H9 (cell line): ENCODE data around the gene TLK1. TPM values are rescaled to one million over a fixed set of nuclear protein-coding genes. Genes with fewer than 3 reads are reported as not detected.

Experiments used
- DNase-seq: peaks from one replicate; pipeline ENCODE4 v3.0.0-alpha.2; 2017
- H2AFZ ChIP-seq: one replicate; pipeline ENCODE4 v1.6.1; 2013; ENCODE audit warnings: mild to moderate bottlenecking, low read length, control low read depth, moderate library complexity
- H2AK5ac ChIP-seq: 2 replicates; pipeline ENCODE4 v1.6.1; 2013; ENCODE audit warnings: low read length, control low read depth, mixed read lengths; ENCODE audit not compliant: insufficient read length
- H2BK120ac ChIP-seq: one replicate; pipeline ENCODE4 v1.6.1; 2013; ENCODE audit warnings: low read depth, mild to moderate bottlenecking, low read length, control low read depth, inconsistent platforms; ENCODE audit not compliant: poor library complexity, severe bottlenecking
- H2BK12ac ChIP-seq: 2 replicates; pipeline ENCODE4 v1.6.1; 2013; ENCODE audit warnings: low read length, control low read depth, mixed read lengths, low read depth; ENCODE audit not compliant: insufficient read length
- H2BK15ac ChIP-seq: 2 replicates; pipeline ENCODE4 v1.6.1; 2013; ENCODE audit warnings: low read depth, low read length, control low read depth
- H2BK20ac ChIP-seq: one replicate; pipeline ENCODE4 v1.6.1; 2013; ENCODE audit warnings: low read depth, mild to moderate bottlenecking, low read length, control low read depth, inconsistent platforms; ENCODE audit not compliant: poor library complexity, severe bottlenecking
- H2BK5ac ChIP-seq: 2 replicates; pipeline ENCODE4 v1.6.1; 2013; ENCODE audit warnings: low read length, control low read depth, mixed read lengths; ENCODE audit not compliant: insufficient read length
- H3K14ac ChIP-seq: 2 replicates; pipeline ENCODE4 v1.6.1; 2013; ENCODE audit warnings: low read length, control low read depth; ENCODE audit not compliant: insufficient read depth
- H3K18ac ChIP-seq: 2 replicates; pipeline ENCODE4 v1.6.1; 2013; ENCODE audit warnings: low read depth, mild to moderate bottlenecking, mixed read lengths, low read length, control low read depth; ENCODE audit not compliant: insufficient read length
- H3K23ac ChIP-seq: 2 replicates; pipeline ENCODE4 v1.6.1; 2013; ENCODE audit warnings: low read length, control low read depth, mixed read lengths, low read depth; ENCODE audit not compliant: insufficient read length
- H3K23me2 ChIP-seq: 2 replicates; pipeline ENCODE4 v1.6.1; 2013; ENCODE audit warnings: low read depth, mild to moderate bottlenecking, mixed read lengths, low read length, control low read depth; ENCODE audit not compliant: insufficient read length, poor library complexity, severe bottlenecking
- H3K27ac ChIP-seq: 2 replicates; pipeline ENCODE4 v1.5.1; 2013; ENCODE audit warnings: low read length, control low read depth, mixed read lengths, low read depth; ENCODE audit not compliant: insufficient read length
- H3K27me3 ChIP-seq: 2 replicates; pipeline ENCODE4 v1.6.1; 2013; ENCODE audit warnings: low read length, control low read depth, inconsistent platforms; ENCODE audit not compliant: insufficient read depth
- H3K4ac ChIP-seq: 2 replicates; pipeline ENCODE4 v1.6.1; 2013; ENCODE audit warnings: low read depth, mild to moderate bottlenecking, control low read depth, inconsistent platforms, low read length, moderate library complexity
- H3K4me1 ChIP-seq: 2 replicates; pipeline ENCODE4 v1.6.1; 2013; ENCODE audit warnings: low read length, control low read depth, inconsistent platforms; ENCODE audit not compliant: insufficient read depth
- H3K4me2 ChIP-seq: 2 replicates; pipeline ENCODE4 v1.6.1; 2013; ENCODE audit warnings: low read length, control low read depth, mixed read lengths; ENCODE audit not compliant: insufficient read length, insufficient read depth
- H3K56ac ChIP-seq: 2 replicates; pipeline ENCODE4 v1.6.1; 2013; ENCODE audit warnings: low read depth, mild to moderate bottlenecking, mixed read lengths, low read length, control low read depth; ENCODE audit not compliant: insufficient read length
- H3K79me1 ChIP-seq: 2 replicates; pipeline ENCODE4 v1.6.1; 2013; ENCODE audit warnings: low read depth, mild to moderate bottlenecking, moderate library complexity, low read length, control low read depth, inconsistent platforms; ENCODE audit not compliant: insufficient read depth, poor library complexity, severe bottlenecking
- H3K79me2 ChIP-seq: 2 replicates; pipeline ENCODE4 v1.6.1; 2013; ENCODE audit warnings: low read length, control low read depth, inconsistent platforms; ENCODE audit not compliant: insufficient read depth
- H3K9ac ChIP-seq: 2 replicates; pipeline ENCODE4 v1.6.1; 2013; ENCODE audit warnings: low read length, control low read depth, mixed read lengths; ENCODE audit not compliant: insufficient read length; ENCODE audit errors: extremely low read depth
- H3K9me3 ChIP-seq: one replicate; pipeline ENCODE4 v1.6.1; 2013; ENCODE audit warnings: low read depth, low read length, inconsistent platforms; ENCODE audit not compliant: control insufficient read depth
- H3T11ph ChIP-seq: one replicate; pipeline ENCODE4 v1.6.1; 2013; ENCODE audit warnings: mild to moderate bottlenecking, low read length, control low read depth, inconsistent platforms
- H4K20me1 ChIP-seq: one replicate; pipeline ENCODE4 v1.6.1; 2013; ENCODE audit not compliant: control insufficient read depth, insufficient read length, insufficient read depth
- H4K5ac ChIP-seq: 2 replicates; pipeline ENCODE4 v1.6.1; 2013; ENCODE audit warnings: low read depth, mild to moderate bottlenecking, mixed read lengths, low read length, control low read depth; ENCODE audit not compliant: insufficient read length
- H4K8ac ChIP-seq: replicated peaks from 2 replicates; pipeline ENCODE4 v1.6.1; 2013; ENCODE audit warnings: low read length, control low read depth, mixed read lengths, low read depth; ENCODE audit not compliant: insufficient read length
- H4K91ac ChIP-seq: 2 replicates; pipeline ENCODE4 v1.6.1; 2013; ENCODE audit warnings: low read depth, mild to moderate bottlenecking, moderate library complexity, mixed read lengths, low read length, control low read depth; ENCODE audit not compliant: insufficient read length
- H3K27ac Mint-ChIP-seq, 3 experiments: 2 replicates in 2 of 3; 3 replicates in 1 of 3; pipeline ENCODE4 v1.8.0; 2020 to 2021; ENCODE audit warnings: mixed read lengths in 3 of 3, mild to moderate bottlenecking in 1 of 3, moderate library complexity in 1 of 3
- H3K27me3 Mint-ChIP-seq: 2 replicates; pipeline ENCODE4 v1.8.0; 2021; ENCODE audit warnings: low read depth, mild to moderate bottlenecking, moderate library complexity, mixed read lengths
- H3K36me3 Mint-ChIP-seq, 3 experiments: 2 replicates in 2 of 3; 3 replicates in 1 of 3; pipeline ENCODE4 v1.8.0; 2020 to 2021; ENCODE audit warnings: low read depth in 3 of 3, mixed read lengths in 3 of 3; ENCODE audit not compliant: insufficient read depth in 1 of 3
- H3K4me1 Mint-ChIP-seq, 2 experiments: 2 replicates each; pipeline ENCODE4 v1.8.0; 2020; ENCODE audit warnings: mixed read lengths in 2 of 2
- H3K4me3 Mint-ChIP-seq, 2 experiments: 2 replicates in 1 of 2; 3 replicates in 1 of 2; pipeline ENCODE4 v1.8.0; 2020 to 2021; ENCODE audit warnings: mild to moderate bottlenecking in 2 of 2, mixed read lengths in 2 of 2, moderate library complexity in 1 of 2
- H3K9me3 Mint-ChIP-seq, 2 experiments: 2 replicates in 1 of 2; 3 replicates in 1 of 2; pipeline ENCODE4 v1.8.0; 2020; ENCODE audit warnings: mild to moderate bottlenecking in 2 of 2, mixed read lengths in 2 of 2, moderate library complexity in 1 of 2
- WGBS: extraction: QIAGEN DNeasy Blood & Tissue Kit; methylation state at CpG from one replicate; pipeline ENCODE4 v1.1.7; 2013; ENCODE audit warnings: missing lambda C conversion rate, low lambda C conversion rate, mixed read lengths; ENCODE audit not compliant: insufficient read length; ENCODE audit errors: extremely low coverage; 5-methylcytosine and 5-hydroxymethylcytosine counted together
- total RNA-seq: library from RNA; stranded (reverse); gene quantifications from 2 replicates; pipeline ENCODE4 v1.2.1, GENCODE V29; 2021
- TF ChIP-seq, protein P1 (sequence below): fragments of 200-600 bp; sonication (generic); conservative IDR thresholded peaks from 3 replicates; pipeline ENCODE4 v1.8.0; 2021; ENCODE audit warnings: antibody characterized with exemption, mild to moderate bottlenecking

The TLK1 gene
- total RNA-seq, 1 experiment from 2014 or later, result 112 TPM

DNA sequence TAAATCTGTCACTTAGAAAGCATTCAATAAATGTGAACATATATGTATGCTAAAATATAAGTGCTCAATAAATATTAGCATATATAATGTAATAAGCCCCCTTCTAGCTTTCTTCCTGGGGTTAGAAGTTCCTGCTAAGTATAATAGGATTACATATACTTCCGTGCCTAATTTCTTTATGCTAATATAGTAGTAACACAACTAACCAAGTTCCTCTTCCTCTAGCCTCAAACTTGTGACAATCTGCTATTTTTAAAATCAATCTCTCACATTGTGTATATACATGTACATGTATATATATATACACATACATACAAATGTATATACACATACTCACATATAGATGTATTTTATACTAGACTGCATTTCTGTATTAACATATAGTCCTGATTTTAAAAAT is 32.2 kb downstream of the TLK1 start:
- Histone ChIP-seq H2BK5ac (no peak overlapping the region), H3K27me3 (no peaks in the 10 kb centered on the region), H3K23me2 (no peaks in the 10 kb centered on the region), H3K9ac (no peak overlapping the region), H2BK20ac (no peak overlapping the region), H4K8ac (no peak overlapping the region), H3K4ac (no peak overlapping the region), H2BK15ac (no peak overlapping the region), H3T11ph (no peak overlapping the region), H3K56ac (no peak overlapping the region), H2BK120ac (no peak overlapping the region), H2BK12ac (no peak overlapping the region), H4K91ac (no peak overlapping the region), H2AFZ (no peak overlapping the region), H3K4me2 (no peak overlapping the region), H4K20me1 (no peaks in the 10 kb centered on the region), H3K9me3 (no peaks in the 10 kb centered on the region), H3K79me1 (peaks cover 4% of the 10 kb centered on the region), H4K5ac (no peak overlapping the region), H3K4me1 (no peaks in the 10 kb centered on the region; the same call in 1 of the 2 replicates), H3K14ac (no peak overlapping the region), H3K18ac (no peak overlapping the region), H3K23ac (no peak overlapping the region), H3K27ac (no peak overlapping the region), H3K79me2 (peaks cover 33% of the 10 kb centered on the region; the same call in 1 of the 2 replicates), H2AK5ac (no peak overlapping the region)
- TF ChIP-seq, protein P1, sequence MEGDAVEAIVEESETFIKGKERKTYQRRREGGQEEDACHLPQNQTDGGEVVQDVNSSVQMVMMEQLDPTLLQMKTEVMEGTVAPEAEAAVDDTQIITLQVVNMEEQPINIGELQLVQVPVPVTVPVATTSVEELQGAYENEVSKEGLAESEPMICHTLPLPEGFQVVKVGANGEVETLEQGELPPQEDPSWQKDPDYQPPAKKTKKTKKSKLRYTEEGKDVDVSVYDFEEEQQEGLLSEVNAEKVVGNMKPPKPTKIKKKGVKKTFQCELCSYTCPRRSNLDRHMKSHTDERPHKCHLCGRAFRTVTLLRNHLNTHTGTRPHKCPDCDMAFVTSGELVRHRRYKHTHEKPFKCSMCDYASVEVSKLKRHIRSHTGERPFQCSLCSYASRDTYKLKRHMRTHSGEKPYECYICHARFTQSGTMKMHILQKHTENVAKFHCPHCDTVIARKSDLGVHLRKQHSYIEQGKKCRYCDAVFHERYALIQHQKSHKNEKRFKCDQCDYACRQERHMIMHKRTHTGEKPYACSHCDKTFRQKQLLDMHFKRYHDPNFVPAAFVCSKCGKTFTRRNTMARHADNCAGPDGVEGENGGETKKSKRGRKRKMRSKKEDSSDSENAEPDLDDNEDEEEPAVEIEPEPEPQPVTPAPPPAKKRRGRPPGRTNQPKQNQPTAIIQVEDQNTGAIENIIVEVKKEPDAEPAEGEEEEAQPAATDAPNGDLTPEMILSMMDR, result no peak
- Mint-ChIP-seq H3K9me3 (no peaks in the 10 kb centered on the region), H3K4me3 (no peak overlapping the region), H3K27me3 (no peaks in the 10 kb centered on the region), H3K36me3 (no peaks in the 10 kb centered on the region; a peak in 1 of 7 replicates), H3K27ac (no peak overlapping the region), H3K4me1 (peaks cover 21 to 26% of the 10 kb centered on the region in 2 experiments)
- no CpG with 5 or more reads among the region's 1 CpG for WGBS
- DNase-seq, result no peak
